B cell (primary cell): ENCODE results near the gene SMPX. TPM values are rescaled to one million over a fixed set of nuclear protein-coding genes. Genes with fewer than 3 reads are reported as not detected.

Experiments used
- ATAC-seq: fragments of 200-7000 bp; cut with Tn5 transposase; one replicate; pipeline ENCODE4 v1.10.0; 2021; ENCODE audit warnings: low read depth, mild to moderate bottlenecking, moderate number of reproducible peaks, moderate library complexity
- CTCF ChIA-PET: fragments of 350-600 bp; sonication (Branson Sonifier 250); formaldehyde crosslinking; loops from one replicate; lab custom pipeline; 2021; ENCODE audit warnings: antibody characterized with exemption, inconsistent platforms; lab: Charles Lee
- POLR2A ChIA-PET: fragments of 350-600 bp; sonication (Branson Sonifier 250); formaldehyde crosslinking; loops from one replicate; lab custom pipeline; 2021; ENCODE audit warnings: antibody characterized with exemption; lab: Charles Lee
- DNase-seq: peaks from one replicate; pipeline ENCODE4 v3.0.0; 2013
- H2AFZ ChIP-seq: 2 replicates; pipeline ENCODE4 v1.6.1; 2012; ENCODE audit warnings: mild to moderate bottlenecking, low read depth, low read length; ENCODE audit not compliant: insufficient read depth, poor library complexity, severe bottlenecking
- H3K27ac ChIP-seq, 2 donors: 1 replicate in 1 of 2; 2 replicates in 1 of 2; pipeline ENCODE4 v1.5.1; 2012 to 2013; ENCODE audit warnings: low read length in 2 of 2, mild to moderate bottlenecking in 2 of 2, moderate library complexity in 1 of 2
- H3K27me3 ChIP-seq, 4 experiments: fragments of 200-600 bp in 1 of 4; sonication (generic) in 1 of 4; replicated peaks in 1 of 4; 1 replicate in 2 of 4; 2 replicates in 2 of 4; pipeline versions ENCODE4 v1.6.1 to v1.7.0; 2013 to 2016; ENCODE audit warnings: low read length in 3 of 4, mild to moderate bottlenecking in 2 of 4, mixed read lengths in 1 of 4, moderate library complexity in 1 of 4; ENCODE audit not compliant: insufficient read depth in 4 of 4, control insufficient read depth in 3 of 4; ENCODE audit errors: control extremely low read depth in 1 of 4
- H3K36me3 ChIP-seq, 2 experiments: replicated peaks in 1 of 2; 1 replicate in 1 of 2; 2 replicates in 1 of 2; pipeline versions ENCODE4 v1.6.1 to v1.7.1; 2013; ENCODE audit warnings: low read length in 1 of 2; ENCODE audit not compliant: insufficient read depth in 2 of 2, control insufficient read depth in 1 of 2; ENCODE audit errors: control extremely low read depth in 1 of 2, extremely low read depth in 1 of 2
- H3K4me1 ChIP-seq, 2 donors: fragments of 200-600 bp in 1 of 2; sonication (generic) in 1 of 2; 1 replicate in 1 of 2; 2 replicates in 1 of 2; pipeline versions ENCODE4 v1.5.1 to v1.6.1; 2013 to 2017; ENCODE audit warnings: low read length in 2 of 2; ENCODE audit not compliant: control insufficient read depth in 2 of 2, insufficient read depth in 2 of 2
- H3K4me2 ChIP-seq: replicated peaks from 2 replicates; pipeline ENCODE3; 2012; ENCODE audit warnings: mild to moderate bottlenecking, low read depth, low read length; ENCODE audit not compliant: poor library complexity, severe bottlenecking
- H3K4me3 ChIP-seq, 5 experiments: fragments of 200-600 bp in 1 of 5; sonication (generic) in 1 of 5; 1 replicate in 3 of 5; 2 replicates in 2 of 5; pipeline versions ENCODE4 v1.5.1 to v1.7.0; 2011 to 2016; ENCODE audit warnings: low read length in 4 of 5, mild to moderate bottlenecking in 4 of 5, low read depth in 2 of 5, control low read depth in 1 of 5, moderate library complexity in 1 of 5; ENCODE audit not compliant: insufficient read depth in 1 of 5; ENCODE audit errors: control extremely low read depth in 1 of 5, extremely low read depth in 1 of 5
- H3K79me2 ChIP-seq: fragments of 200-600 bp; sonication (generic); one replicate; pipeline ENCODE4 v1.6.0; 2016; ENCODE audit warnings: low read length; ENCODE audit not compliant: control insufficient read depth, insufficient read depth
- H3K9ac ChIP-seq: fragments of 200-600 bp; sonication (generic); 2 replicates; pipeline ENCODE4 v1.6.1; 2017; ENCODE audit warnings: mild to moderate bottlenecking, low read length, moderate library complexity
- H3K9me3 ChIP-seq, 3 donors: one replicate each; pipeline versions ENCODE4 v1.6.1 to v1.7.1; 2013; ENCODE audit warnings: low read length in 2 of 3; ENCODE audit not compliant: control insufficient read depth in 2 of 3, insufficient read depth in 1 of 3; ENCODE audit errors: control extremely low read depth in 1 of 3
- H4K20me1 ChIP-seq: 2 replicates; pipeline ENCODE4 v1.6.0; 2012; ENCODE audit warnings: mild to moderate bottlenecking, low read length; ENCODE audit not compliant: insufficient read depth, control insufficient read depth, poor library complexity, severe bottlenecking
- H3K27ac Mint-ChIP-seq: one replicate; pipeline ENCODE4 v1.8.0; 2021; ENCODE audit warnings: mixed read lengths
- H3K27me3 Mint-ChIP-seq: one replicate; pipeline ENCODE4 v1.8.0; 2021; ENCODE audit warnings: mixed read lengths
- H3K4me1 Mint-ChIP-seq: one replicate; pipeline ENCODE4 v1.8.0; 2021; ENCODE audit warnings: mixed read lengths
- H3K4me3 Mint-ChIP-seq: one replicate; pipeline ENCODE4 v1.8.0; 2021; ENCODE audit warnings: mixed read lengths
- H3K9me3 Mint-ChIP-seq: one replicate; pipeline ENCODE4 v1.8.0; 2022; ENCODE audit warnings: mixed read lengths; ENCODE audit not compliant: insufficient read depth
- EZH2 ChIP-seq: IDR thresholded peaks from 2 replicates; pipeline ENCODE4 v1.6.1; 2012; ENCODE audit warnings: borderline replicate concordance, low read depth, mild to moderate bottlenecking, moderate library complexity, low read length; ENCODE audit not compliant: insufficient read depth, poor library complexity, severe bottlenecking
- WGBS: methylation state at CpG from one replicate; pipeline ENCODE4 v1.1.5; 2013; ENCODE audit warnings: missing lambda C conversion rate; ENCODE audit not compliant: insufficient coverage; 5-methylcytosine and 5-hydroxymethylcytosine counted together
- intact Hi-C: fragments of 100-400 bp; cut with micrococcal nuclease; formaldehyde crosslinking; loops from one replicate; pipeline ENCODE4 v1.10.0; 2022
- polyA plus RNA-seq: library from polyadenylated mRNA; depleted of rRNA; stranded (reverse); fragments of >200 nt; gene quantifications from 2 replicates; pipeline ENCODE4 v1.2.3, GENCODE V29; 2012
- total RNA-seq, 2 donors: library from RNA; stranded (reverse); fragments of 120-200 nt in 1 of 2; gene quantifications; 1 replicate in 1 of 2; 2 replicates in 1 of 2; pipeline versions ENCODE4 v1.2.3 to v1.2.4, GENCODE V29; 2013 to 2022
- TF ChIP-seq, protein P1 (sequence below): fragments of 200-600 bp; IDR thresholded peaks from one replicate; pipeline ENCODE4 v1.8.0; 2022; ENCODE audit warnings: antibody characterized with exemption, mild to moderate bottlenecking

SMPX gene
- total and polyA plus RNA-seq, 2 donors (not counting 1 experiment from before 2014, with no cell fraction given): not detected

DNA sequence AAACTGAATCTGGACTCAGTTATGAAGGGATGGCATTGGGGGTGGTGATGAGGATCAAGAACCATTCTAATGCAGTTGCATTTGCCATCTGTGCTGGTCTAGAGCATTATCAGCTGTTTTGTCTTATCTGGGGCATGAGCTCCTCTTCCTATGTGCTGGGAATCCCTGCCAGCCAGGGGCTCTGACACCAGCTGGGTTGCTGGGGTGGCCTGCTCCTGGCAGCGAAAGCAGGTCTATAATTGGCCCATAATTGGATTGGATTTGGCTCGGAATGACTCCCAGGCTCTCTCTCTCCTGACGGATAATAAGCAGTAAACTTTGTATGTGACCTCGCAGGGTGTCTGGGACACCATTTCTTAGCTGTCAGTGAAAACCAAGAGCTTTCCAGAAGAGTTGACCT is 34.1 kb downstream of the SMPX start:
- POLR2A ChIA-PET: no interaction called here
- Histone ChIP-seq H3K9me3 (no peaks in the 10 kb centered on the region), H3K4me3 (no peak overlapping the region), H3K79me2 (no peaks in the 10 kb centered on the region), H3K27me3 (no peaks in the 10 kb centered on the region), H3K4me2 (no peak overlapping the region), H4K20me1 (no peaks in the 10 kb centered on the region), H3K27ac (no peak overlapping the region), H2AFZ (no peak overlapping the region), H3K36me3 (no peaks in the 10 kb centered on the region), H3K9ac (no peak overlapping the region), H3K4me1 (no peaks in the 10 kb centered on the region)
- no peaks in the 10 kb centered on the region for H3K4me1 Mint-ChIP-seq
- H3K27ac Mint-ChIP-seq: no peak overlapping the region
- intact Hi-C loops: no loop called here
- no peak for TF ChIP-seq EZH2
- TF ChIP-seq, protein P1, sequence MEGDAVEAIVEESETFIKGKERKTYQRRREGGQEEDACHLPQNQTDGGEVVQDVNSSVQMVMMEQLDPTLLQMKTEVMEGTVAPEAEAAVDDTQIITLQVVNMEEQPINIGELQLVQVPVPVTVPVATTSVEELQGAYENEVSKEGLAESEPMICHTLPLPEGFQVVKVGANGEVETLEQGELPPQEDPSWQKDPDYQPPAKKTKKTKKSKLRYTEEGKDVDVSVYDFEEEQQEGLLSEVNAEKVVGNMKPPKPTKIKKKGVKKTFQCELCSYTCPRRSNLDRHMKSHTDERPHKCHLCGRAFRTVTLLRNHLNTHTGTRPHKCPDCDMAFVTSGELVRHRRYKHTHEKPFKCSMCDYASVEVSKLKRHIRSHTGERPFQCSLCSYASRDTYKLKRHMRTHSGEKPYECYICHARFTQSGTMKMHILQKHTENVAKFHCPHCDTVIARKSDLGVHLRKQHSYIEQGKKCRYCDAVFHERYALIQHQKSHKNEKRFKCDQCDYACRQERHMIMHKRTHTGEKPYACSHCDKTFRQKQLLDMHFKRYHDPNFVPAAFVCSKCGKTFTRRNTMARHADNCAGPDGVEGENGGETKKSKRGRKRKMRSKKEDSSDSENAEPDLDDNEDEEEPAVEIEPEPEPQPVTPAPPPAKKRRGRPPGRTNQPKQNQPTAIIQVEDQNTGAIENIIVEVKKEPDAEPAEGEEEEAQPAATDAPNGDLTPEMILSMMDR: no peak
- CTCF ChIA-PET: no interaction called here
- 80% methylated on average over 1 of the region's 4 CpGs for WGBS
- no peaks in the 10 kb centered on the region for H3K9me3 Mint-ChIP-seq
- ATAC-seq: no peak
- DNase-seq: no peak
- no peak overlapping the region for H3K4me3 Mint-ChIP-seq
- peaks cover 11% of the 10 kb centered on the region for H3K27me3 Mint-ChIP-seq

DNA sequence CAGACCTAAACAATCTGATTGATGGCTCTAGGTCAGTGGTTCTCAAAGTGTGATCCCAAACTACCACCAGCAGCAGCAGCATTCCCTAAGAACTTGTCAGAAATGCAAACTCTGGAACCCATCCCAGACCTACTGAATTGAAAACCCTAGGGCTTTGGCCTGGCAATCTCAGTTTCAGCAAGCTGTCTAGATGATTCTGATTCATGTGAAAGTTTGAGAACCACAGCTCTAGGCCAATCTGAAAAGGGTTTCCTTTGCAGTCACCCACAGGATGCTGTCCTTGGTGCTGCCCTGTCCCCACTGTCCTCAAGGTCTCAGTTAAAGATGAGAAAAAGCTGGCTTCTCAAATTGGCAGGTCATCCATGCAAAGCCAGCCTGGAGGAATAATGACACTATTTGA is 34.8 kb downstream of the SMPX start:
- ATAC-seq: no peak
- no peak overlapping the region for H2AFZ ChIP-seq
- Mint-ChIP-seq H3K9me3 (no peaks in the 10 kb centered on the region), H3K4me3 (no peak overlapping the region), H3K27ac (no peak overlapping the region), H3K27me3 (peaks cover 7% of the 10 kb centered on the region), H3K4me1 (no peaks in the 10 kb centered on the region)
- H3K4me1 ChIP-seq: no peaks in the 10 kb centered on the region
- no peaks in the 10 kb centered on the region for H3K36me3 ChIP-seq
- H4K20me1 ChIP-seq: no peaks in the 10 kb centered on the region
- no peaks in the 10 kb centered on the region for H3K79me2 ChIP-seq
- no peaks in the 10 kb centered on the region for H3K27me3 ChIP-seq
- POLR2A ChIA-PET: no interaction called here
- no peak overlapping the region for H3K27ac ChIP-seq
- intact Hi-C loops: no loop called here
- DNase-seq: no peak
- H3K4me3 ChIP-seq: no peak overlapping the region
- H3K9me3 ChIP-seq: no peaks in the 10 kb centered on the region
- CTCF ChIA-PET: interaction anchor here (1.4 to 2.6 kb wide), 3 partner anchors 10 to 1196 kb away, joined by 3 to 5 read pairs (median 4); no protein-coding TSS in a partner anchor
- H3K4me2 ChIP-seq: no peak overlapping the region
- H3K9ac ChIP-seq: no peak overlapping the region
- TF ChIP-seq, protein P1: no peak
- TF ChIP-seq EZH2: no peak
